CD4-positive, alpha-beta T cell treated with Interleukin-2 at 100 ng/mL for 4 hours (primary cell): ENCODE data around the gene SCIN.
"Not testable (repeated sequence)": the region's sequence is repeated elsewhere in the genome, so short reads cannot be mapped to it uniquely, and the experiment has no call there.

Experiments
- DNase-seq: peaks from one replicate; pipeline ENCODE4 v3.0.0-alpha.2; 2020; ENCODE audit warnings: low spot score

SCIN gene

GRCh38 chr7:12570534-12571461 is at the start of gene SCIN:
Gene SCIN (plus strand): TSS chr7:12570720. CDS start chr7:12570787, 67 bp downstream.
- DNase-seq, result no peak

- DNase-seq, result peak; percentile 47
Measured at GRCh38 chr7:12524794-12525386, 45.6 kb upstream of the SCIN start.

GRCh38 chr7:12526693-12527092 is 43.8 kb upstream of the SCIN start:
- DNase-seq, result not testable (repeated sequence)

- not testable (repeated sequence) for DNase-seq
Measured at GRCh38 chr7:12527670-12528069, 42.9 kb upstream of the SCIN start.

- DNase-seq, result no peak
Measured at GRCh38 chr7:12529971-12530710, 40.4 kb upstream of the SCIN start.

GRCh38 chr7:12531784-12532183 is 38.7 kb upstream of the SCIN start:
- DNase-seq, result no peak

GRCh38 chr7:12534046-12534445 is 36.5 kb upstream of the SCIN start:
- DNase-seq, result no peak

- no peak for DNase-seq
Measured at GRCh38 chr7:12539681-12540080, 30.8 kb upstream of the SCIN start.

- DNase-seq, result no peak
Measured at GRCh38 chr7:12540850-12541249, 29.7 kb upstream of the SCIN start.

GRCh38 chr7:12543586-12543985 is 26.9 kb upstream of the SCIN start:
- DNase-seq, result no peak

GRCh38 chr7:12549106-12549505 is 21.4 kb upstream of the SCIN start:
- DNase-seq, result no peak

GRCh38 chr7:12550956-12551355 is 19.6 kb upstream of the SCIN start:
- DNase-seq, result no peak

GRCh38 chr7:12552876-12553275 is 17.6 kb upstream of the SCIN start:
- no peak for DNase-seq

GRCh38 chr7:12553416-12553815 is 17.1 kb upstream of the SCIN start:
- no peak for DNase-seq

- DNase-seq, result no peak
Measured at GRCh38 chr7:12554351-12554750, 16.2 kb upstream of the SCIN start.

GRCh38 chr7:12554872-12555271 is 15.6 kb upstream of the SCIN start:
- DNase-seq, result no peak

GRCh38 chr7:12555695-12556094 is 14.8 kb upstream of the SCIN start:
- DNase-seq, result peak; percentile 5

- not testable (repeated sequence) for DNase-seq
Measured at GRCh38 chr7:12556139-12556792, 14.3 kb upstream of the SCIN start.

- no peak for DNase-seq
Measured at GRCh38 chr7:12557282-12557681, 13.2 kb upstream of the SCIN start.

GRCh38 chr7:12564996-12565764 is 5.3 kb upstream of the SCIN start:
- DNase-seq, result no peak

- no peak for DNase-seq
Measured at GRCh38 chr7:12565873-12566272, 4.6 kb upstream of the SCIN start.
